ENCODE measurements around the gene MYO1F.

- TF ChIP-seq CTCF (IDR thresholded peaks at IDR 0.05; ENCODE audit: low read length) = no peak
- no peak for TF ChIP-seq EZH2 (IDR thresholded peaks at IDR 0.05; ENCODE audit: borderline replicate concordance, low read length)
These were observed 45.8 kb downstream of the MYO1F start for GRCh38 chr19:8531470-8531869.

Data from OCI-LY1 (cell line).